Lower leg skin (tissue), 3 donors: Measurements from ENCODE around the gene DKC1.

Experiments
- POLR2A ChIP-seq, 2 donors: fragments of 450-650 bp; IDR thresholded peaks; one replicate each; pipeline ENCODE4 v1.6.1; 2016 to 2017; ENCODE audit warnings: antibody characterized with exemption in 2 of 2, mild to moderate bottlenecking in 1 of 2, moderate library complexity in 1 of 2
- TF ChIP-seq, protein P1 (sequence below), 3 donors: fragments of 450-650 bp; IDR thresholded peaks; one replicate each; pipeline ENCODE4 v1.5.1; 2016; ENCODE audit warnings: antibody characterized with exemption in 3 of 3, mild to moderate bottlenecking in 3 of 3, moderate library complexity in 2 of 3

DNA sequence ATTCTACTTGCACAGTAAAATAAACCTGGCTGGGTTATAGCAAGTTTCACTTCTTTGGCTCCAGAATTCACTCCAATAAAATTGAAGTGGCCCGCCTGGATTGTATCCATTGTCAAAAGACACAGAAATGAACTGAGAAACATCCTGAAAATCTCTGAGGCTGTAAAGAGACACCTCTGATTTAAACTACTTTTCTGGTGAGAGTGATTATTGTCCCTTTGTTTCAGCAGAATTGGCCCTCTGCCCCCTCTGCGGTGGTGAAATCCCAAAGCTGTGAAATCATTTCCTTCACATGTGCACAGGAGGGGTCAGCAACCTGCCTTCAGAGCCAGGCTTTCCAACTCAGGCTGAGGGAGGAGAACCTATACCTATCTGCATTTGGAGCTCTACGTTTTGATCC, 34.8 kb upstream of the DKC1 start:
- TF ChIP-seq, protein P1, sequence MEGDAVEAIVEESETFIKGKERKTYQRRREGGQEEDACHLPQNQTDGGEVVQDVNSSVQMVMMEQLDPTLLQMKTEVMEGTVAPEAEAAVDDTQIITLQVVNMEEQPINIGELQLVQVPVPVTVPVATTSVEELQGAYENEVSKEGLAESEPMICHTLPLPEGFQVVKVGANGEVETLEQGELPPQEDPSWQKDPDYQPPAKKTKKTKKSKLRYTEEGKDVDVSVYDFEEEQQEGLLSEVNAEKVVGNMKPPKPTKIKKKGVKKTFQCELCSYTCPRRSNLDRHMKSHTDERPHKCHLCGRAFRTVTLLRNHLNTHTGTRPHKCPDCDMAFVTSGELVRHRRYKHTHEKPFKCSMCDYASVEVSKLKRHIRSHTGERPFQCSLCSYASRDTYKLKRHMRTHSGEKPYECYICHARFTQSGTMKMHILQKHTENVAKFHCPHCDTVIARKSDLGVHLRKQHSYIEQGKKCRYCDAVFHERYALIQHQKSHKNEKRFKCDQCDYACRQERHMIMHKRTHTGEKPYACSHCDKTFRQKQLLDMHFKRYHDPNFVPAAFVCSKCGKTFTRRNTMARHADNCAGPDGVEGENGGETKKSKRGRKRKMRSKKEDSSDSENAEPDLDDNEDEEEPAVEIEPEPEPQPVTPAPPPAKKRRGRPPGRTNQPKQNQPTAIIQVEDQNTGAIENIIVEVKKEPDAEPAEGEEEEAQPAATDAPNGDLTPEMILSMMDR (IDR thresholded peaks at IDR 0.05): no peak
- no peak for TF ChIP-seq POLR2A (IDR thresholded peaks at IDR 0.05)
